Measurements from ENCODE around the gene DCDC1.

DNA sequence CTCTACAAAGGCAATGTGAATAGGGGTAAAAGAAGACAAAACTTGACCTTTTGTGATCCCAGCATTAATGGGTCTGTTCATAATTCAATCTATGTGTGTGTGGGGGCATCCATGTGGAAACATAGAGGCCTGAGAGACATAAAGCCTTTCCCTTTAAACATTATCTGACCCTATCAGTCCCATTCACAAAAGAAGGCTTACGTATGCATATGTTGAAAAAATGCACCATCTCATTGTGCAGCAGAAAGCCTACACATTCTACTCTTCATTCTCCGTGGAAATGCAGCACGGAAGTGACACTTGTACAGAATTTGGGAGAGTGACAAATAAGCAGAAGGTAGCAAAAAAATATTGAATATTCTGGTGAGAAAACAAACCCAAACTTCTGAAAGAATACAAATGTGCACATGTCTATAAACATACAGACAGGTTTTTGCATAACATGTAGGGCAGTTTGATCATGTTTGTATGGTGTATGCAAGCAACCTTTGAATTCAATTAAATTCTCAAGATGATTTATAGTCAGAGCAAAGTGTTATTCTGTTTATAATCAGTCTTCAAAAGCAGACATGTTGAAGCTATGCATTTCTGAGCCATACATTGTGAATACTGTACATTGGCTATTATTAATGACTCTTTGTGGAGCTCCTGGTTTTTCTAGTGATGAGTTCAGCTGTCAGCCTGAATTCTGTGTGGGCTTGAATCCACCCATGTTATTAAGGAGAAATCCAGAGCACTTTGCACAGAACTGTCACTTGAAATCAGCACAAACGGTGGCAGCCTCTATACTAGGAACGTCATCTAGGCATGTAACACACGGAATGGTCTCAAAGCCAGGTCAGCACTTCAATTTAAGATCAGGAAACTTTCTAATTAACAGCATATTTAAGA, 236.8 kb downstream of the DCDC1 start:
- TF ChIP-seq SMAD4 (CRISPR knock-in tag; IDR thresholded peaks at IDR 0.05) (no peak), CTCF (IDR thresholded peaks at IDR 0.05) (no peak), AR (CRISPR knock-in tag; IDR thresholded peaks at IDR 0.05) (no peak), USF2 (CRISPR knock-in tag; IDR thresholded peaks at IDR 0.05) (no peak)
- TF ChIP-seq, protein P1, sequence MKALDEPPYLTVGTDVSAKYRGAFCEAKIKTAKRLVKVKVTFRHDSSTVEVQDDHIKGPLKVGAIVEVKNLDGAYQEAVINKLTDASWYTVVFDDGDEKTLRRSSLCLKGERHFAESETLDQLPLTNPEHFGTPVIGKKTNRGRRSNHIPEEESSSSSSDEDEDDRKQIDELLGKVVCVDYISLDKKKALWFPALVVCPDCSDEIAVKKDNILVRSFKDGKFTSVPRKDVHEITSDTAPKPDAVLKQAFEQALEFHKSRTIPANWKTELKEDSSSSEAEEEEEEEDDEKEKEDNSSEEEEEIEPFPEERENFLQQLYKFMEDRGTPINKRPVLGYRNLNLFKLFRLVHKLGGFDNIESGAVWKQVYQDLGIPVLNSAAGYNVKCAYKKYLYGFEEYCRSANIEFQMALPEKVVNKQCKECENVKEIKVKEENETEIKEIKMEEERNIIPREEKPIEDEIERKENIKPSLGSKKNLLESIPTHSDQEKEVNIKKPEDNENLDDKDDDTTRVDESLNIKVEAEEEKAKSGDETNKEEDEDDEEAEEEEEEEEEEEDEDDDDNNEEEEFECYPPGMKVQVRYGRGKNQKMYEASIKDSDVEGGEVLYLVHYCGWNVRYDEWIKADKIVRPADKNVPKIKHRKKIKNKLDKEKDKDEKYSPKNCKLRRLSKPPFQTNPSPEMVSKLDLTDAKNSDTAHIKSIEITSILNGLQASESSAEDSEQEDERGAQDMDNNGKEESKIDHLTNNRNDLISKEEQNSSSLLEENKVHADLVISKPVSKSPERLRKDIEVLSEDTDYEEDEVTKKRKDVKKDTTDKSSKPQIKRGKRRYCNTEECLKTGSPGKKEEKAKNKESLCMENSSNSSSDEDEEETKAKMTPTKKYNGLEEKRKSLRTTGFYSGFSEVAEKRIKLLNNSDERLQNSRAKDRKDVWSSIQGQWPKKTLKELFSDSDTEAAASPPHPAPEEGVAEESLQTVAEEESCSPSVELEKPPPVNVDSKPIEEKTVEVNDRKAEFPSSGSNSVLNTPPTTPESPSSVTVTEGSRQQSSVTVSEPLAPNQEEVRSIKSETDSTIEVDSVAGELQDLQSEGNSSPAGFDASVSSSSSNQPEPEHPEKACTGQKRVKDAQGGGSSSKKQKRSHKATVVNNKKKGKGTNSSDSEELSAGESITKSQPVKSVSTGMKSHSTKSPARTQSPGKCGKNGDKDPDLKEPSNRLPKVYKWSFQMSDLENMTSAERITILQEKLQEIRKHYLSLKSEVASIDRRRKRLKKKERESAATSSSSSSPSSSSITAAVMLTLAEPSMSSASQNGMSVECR (CRISPR knock-in tag; IDR thresholded peaks at IDR 0.05; ENCODE audit: borderline replicate concordance): no peak

All from WTC11 (cell line).